ENCODE results near the gene MRAS. TPM values are rescaled to one million over a fixed set of nuclear protein-coding genes. Genes with fewer than 3 reads are reported as not detected.

The MRAS gene
- total and polyA plus RNA-seq, 2 of the 13 experiments (the other 11 are each of a cell fraction or from before 2014, with no cell fraction given): 8.8 to 36.2 TPM

DNA sequence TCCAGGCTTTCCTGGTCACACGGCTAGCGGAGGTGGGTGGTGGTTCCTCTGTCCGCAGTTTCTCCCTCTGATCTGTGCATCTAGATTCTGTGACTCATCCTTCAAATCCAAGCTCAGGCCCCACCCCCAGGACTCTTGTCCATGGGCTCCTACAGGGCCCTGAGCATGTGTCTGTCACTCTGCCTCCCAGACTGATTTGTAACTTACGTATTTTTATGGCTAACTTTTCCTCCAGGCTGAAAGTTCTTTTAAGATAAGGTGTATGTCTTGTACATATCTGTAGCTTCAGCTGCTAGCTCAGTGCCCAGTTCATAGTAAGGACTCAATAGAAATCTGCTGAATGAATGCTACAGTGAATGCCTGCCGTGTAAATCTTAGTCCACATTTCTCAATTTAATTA lies 94.1 kb downstream of the MRAS start (continued):
- TF ChIP-seq ZNF570 (CRISPR knock-in tag; IDR thresholded peaks at IDR 0.05; ENCODE audit: borderline replicate concordance) (no peak), KDM6A (CRISPR knock-in tag; IDR thresholded peaks at IDR 0.05; ENCODE audit: low read depth) (no peak), POGZ (CRISPR knock-in tag; IDR thresholded peaks at IDR 0.05) (no peak)
- TF ChIP-seq, protein P1, sequence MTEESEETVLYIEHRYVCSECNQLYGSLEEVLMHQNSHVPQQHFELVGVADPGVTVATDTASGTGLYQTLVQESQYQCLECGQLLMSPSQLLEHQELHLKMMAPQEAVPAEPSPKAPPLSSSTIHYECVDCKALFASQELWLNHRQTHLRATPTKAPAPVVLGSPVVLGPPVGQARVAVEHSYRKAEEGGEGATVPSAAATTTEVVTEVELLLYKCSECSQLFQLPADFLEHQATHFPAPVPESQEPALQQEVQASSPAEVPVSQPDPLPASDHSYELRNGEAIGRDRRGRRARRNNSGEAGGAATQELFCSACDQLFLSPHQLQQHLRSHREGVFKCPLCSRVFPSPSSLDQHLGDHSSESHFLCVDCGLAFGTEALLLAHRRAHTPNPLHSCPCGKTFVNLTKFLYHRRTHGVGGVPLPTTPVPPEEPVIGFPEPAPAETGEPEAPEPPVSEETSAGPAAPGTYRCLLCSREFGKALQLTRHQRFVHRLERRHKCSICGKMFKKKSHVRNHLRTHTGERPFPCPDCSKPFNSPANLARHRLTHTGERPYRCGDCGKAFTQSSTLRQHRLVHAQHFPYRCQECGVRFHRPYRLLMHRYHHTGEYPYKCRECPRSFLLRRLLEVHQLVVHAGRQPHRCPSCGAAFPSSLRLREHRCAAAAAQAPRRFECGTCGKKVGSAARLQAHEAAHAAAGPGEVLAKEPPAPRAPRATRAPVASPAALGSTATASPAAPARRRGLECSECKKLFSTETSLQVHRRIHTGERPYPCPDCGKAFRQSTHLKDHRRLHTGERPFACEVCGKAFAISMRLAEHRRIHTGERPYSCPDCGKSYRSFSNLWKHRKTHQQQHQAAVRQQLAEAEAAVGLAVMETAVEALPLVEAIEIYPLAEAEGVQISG (CRISPR knock-in tag; IDR thresholded peaks at IDR 0.05): no peak
- TF ChIP-seq, protein P2, sequence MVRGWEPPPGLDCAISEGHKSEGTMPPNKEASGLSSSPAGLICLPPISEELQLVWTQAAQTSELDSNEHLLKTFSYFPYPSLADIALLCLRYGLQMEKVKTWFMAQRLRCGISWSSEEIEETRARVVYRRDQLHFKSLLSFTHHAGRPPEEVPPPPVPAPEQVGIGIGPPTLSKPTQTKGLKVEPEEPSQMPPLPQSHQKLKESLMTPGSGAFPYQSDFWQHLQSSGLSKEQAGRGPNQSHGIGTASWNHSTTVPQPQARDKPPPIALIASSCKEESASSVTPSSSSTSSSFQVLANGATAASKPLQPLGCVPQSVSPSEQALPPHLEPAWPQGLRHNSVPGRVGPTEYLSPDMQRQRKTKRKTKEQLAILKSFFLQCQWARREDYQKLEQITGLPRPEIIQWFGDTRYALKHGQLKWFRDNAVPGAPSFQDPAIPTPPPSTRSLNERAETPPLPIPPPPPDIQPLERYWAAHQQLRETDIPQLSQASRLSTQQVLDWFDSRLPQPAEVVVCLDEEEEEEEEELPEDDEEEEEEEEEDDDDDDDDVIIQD (CRISPR knock-in tag; IDR thresholded peaks at IDR 0.05; ENCODE audit: low read depth): 0 out of 2 replicates have a peak, but pooled peaks have one; percentile 15

DNA sequence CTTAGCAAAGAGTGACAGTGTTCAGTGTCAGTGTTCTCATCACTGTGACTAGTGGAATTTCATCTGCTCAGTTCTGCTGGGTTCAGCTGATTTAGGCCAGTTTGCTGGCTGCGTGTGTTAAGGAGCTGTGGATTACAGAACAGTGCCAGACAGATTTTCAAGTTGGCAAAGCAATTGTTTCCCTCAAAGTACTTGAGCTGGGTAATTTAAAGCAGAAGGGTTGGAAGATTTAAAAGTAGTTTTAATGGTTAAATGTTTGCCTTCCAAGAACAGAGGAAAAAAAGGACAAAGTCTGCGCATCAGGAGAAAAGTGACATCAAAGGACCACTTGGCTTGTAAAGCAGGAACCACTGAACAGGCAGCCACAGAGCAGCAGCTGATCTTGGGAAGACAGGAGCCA lies 94.7 kb downstream of the MRAS start:
- POLR2A ChIA-PET: no interaction called here
- 69% methylated on average over 2 of the region's 2 CpGs for WGBS (ENCODE audit: low lambda C conversion rate)
- CTCF ChIA-PET (ENCODE audit: low intra/inter-chr PET ratio, low total read pairs): no interaction called here

More for the DNA sequence above, 94.7 kb downstream of the MRAS start:
- Histone ChIP-seq H3K36me3 (replicated peaks in 1 of 2; ENCODE audit: control insufficient read depth in 1 of 2, insufficient read depth in 2 of 2, low read length in 2 of 2) (no peaks in the 10 kb centered on the region), H3K4me2 (ENCODE audit: low read depth, low read length) (no peak overlapping the region), H2AFZ (ENCODE audit: low read length) (no peak overlapping the region), H3K9me3 (ENCODE audit: low read length) (no peaks in the 10 kb centered on the region), H3K27ac (ENCODE audit: extremely low read length, insufficient read depth, low read length) (no peak overlapping the region), H3K9ac (ENCODE audit: insufficient read depth, low read depth, low read length) (no peak overlapping the region), H3K79me2 (ENCODE audit: insufficient read depth, low read length) (no peaks in the 10 kb centered on the region), H3K4me3 (replicated peaks in 1 of 3; ENCODE audit: insufficient read depth in 1 of 3, low read depth in 2 of 3, low read length in 3 of 3) (no peak overlapping the region), H3K27me3 (ENCODE audit: control insufficient read depth in 1 of 2, insufficient read depth in 2 of 2, low read length in 2 of 2) (no peaks in the 10 kb centered on the region), H3K4me1 (ENCODE audit: insufficient read depth, low read length) (peaks cover 24% of the 10 kb centered on the region), H4K20me1 (ENCODE audit: insufficient read depth, low read length) (no peaks in the 10 kb centered on the region)
- no TSS peak for BruUV-seq (replicated peaks)
- DNase-seq (ENCODE audit: low spot score) (no peak), FAIRE-seq (peak; percentile 32), ATAC-seq (no peak)
- TF ChIP-seq, protein P3, sequence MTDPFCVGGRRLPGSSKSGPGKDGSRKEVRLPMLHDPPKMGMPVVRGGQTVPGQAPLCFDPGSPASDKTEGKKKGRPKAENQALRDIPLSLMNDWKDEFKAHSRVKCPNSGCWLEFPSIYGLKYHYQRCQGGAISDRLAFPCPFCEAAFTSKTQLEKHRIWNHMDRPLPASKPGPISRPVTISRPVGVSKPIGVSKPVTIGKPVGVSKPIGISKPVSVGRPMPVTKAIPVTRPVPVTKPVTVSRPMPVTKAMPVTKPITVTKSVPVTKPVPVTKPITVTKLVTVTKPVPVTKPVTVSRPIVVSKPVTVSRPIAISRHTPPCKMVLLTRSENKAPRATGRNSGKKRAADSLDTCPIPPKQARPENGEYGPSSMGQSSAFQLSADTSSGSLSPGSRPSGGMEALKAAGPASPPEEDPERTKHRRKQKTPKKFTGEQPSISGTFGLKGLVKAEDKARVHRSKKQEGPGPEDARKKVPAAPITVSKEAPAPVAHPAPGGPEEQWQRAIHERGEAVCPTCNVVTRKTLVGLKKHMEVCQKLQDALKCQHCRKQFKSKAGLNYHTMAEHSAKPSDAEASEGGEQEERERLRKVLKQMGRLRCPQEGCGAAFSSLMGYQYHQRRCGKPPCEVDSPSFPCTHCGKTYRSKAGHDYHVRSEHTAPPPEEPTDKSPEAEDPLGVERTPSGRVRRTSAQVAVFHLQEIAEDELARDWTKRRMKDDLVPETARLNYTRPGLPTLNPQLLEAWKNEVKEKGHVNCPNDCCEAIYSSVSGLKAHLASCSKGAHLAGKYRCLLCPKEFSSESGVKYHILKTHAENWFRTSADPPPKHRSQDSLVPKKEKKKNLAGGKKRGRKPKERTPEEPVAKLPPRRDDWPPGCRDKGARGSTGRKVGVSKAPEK (CRISPR knock-in tag; IDR thresholded peaks at IDR 0.05; ENCODE audit: borderline replicate concordance): no peak
- TF ChIP-seq, protein P4, sequence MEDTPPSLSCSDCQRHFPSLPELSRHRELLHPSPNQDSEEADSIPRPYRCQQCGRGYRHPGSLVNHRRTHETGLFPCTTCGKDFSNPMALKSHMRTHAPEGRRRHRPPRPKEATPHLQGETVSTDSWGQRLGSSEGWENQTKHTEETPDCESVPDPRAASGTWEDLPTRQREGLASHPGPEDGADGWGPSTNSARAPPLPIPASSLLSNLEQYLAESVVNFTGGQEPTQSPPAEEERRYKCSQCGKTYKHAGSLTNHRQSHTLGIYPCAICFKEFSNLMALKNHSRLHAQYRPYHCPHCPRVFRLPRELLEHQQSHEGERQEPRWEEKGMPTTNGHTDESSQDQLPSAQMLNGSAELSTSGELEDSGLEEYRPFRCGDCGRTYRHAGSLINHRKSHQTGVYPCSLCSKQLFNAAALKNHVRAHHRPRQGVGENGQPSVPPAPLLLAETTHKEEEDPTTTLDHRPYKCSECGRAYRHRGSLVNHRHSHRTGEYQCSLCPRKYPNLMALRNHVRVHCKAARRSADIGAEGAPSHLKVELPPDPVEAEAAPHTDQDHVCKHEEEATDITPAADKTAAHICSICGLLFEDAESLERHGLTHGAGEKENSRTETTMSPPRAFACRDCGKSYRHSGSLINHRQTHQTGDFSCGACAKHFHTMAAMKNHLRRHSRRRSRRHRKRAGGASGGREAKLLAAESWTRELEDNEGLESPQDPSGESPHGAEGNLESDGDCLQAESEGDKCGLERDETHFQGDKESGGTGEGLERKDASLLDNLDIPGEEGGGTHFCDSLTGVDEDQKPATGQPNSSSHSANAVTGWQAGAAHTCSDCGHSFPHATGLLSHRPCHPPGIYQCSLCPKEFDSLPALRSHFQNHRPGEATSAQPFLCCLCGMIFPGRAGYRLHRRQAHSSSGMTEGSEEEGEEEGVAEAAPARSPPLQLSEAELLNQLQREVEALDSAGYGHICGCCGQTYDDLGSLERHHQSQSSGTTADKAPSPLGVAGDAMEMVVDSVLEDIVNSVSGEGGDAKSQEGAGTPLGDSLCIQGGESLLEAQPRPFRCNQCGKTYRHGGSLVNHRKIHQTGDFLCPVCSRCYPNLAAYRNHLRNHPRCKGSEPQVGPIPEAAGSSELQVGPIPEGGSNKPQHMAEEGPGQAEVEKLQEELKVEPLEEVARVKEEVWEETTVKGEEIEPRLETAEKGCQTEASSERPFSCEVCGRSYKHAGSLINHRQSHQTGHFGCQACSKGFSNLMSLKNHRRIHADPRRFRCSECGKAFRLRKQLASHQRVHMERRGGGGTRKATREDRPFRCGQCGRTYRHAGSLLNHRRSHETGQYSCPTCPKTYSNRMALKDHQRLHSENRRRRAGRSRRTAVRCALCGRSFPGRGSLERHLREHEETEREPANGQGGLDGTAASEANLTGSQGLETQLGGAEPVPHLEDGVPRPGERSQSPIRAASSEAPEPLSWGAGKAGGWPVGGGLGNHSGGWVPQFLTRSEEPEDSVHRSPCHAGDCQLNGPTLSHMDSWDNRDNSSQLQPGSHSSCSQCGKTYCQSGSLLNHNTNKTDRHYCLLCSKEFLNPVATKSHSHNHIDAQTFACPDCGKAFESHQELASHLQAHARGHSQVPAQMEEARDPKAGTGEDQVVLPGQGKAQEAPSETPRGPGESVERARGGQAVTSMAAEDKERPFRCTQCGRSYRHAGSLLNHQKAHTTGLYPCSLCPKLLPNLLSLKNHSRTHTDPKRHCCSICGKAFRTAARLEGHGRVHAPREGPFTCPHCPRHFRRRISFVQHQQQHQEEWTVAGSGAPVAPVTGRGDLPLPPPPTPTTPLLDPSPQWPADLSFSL (CRISPR knock-in tag; IDR thresholded peaks at IDR 0.05): no peak
- TF ChIP-seq ZNF674 (CRISPR knock-in tag; IDR thresholded peaks at IDR 0.05; ENCODE audit: low read depth) (no peak), GLI4 (CRISPR knock-in tag; IDR thresholded peaks at IDR 0.05; ENCODE audit: borderline replicate concordance) (no peak)
- in situ Hi-C loops (cut with HindIII; ENCODE audit: extremely low pct_ligation_motif_present, low pct_unique_long_range_greater_than_20kb) (no loop called here), intact Hi-C loops (cut with micrococcal nuclease; ENCODE audit: unreplicated experiment) (no loop called here)
